Stomach (tissue), 9 donors: ENCODE data around the gene PIK3R6. TPM values are rescaled to one million over a fixed set of nuclear protein-coding genes. Genes with fewer than 3 reads are reported as not detected.

Source experiments
- DNase-seq, 2 donors: peaks; one replicate each; pipeline versions ENCODE4 v3.0.0 to v3.0.0-alpha.2; 2013 to 2019
- H3K27ac ChIP-seq, 5 donors: fragments of 200-600 bp in 4 of 5; sonication (generic) in 4 of 5; one replicate each; pipeline ENCODE4 v1.5.1; 2013 to 2019; ENCODE audit warnings: mild to moderate bottlenecking in 1 of 5, moderate library complexity in 1 of 5
- H3K27me3 ChIP-seq, 3 donors: fragments of 200-600 bp; sonication (generic); one replicate each; pipeline ENCODE4 v1.5.1; 2017 to 2019; ENCODE audit warnings: mixed run types in 1 of 3
- H3K36me3 ChIP-seq, 4 donors: fragments of 200-600 bp; sonication (generic); 1 replicate in 3 of 4; 2 replicates in 1 of 4; pipeline ENCODE4 v1.5.1; 2016 to 2019
- H3K4me1 ChIP-seq, 4 donors: fragments of 200-600 bp; sonication (generic); one replicate each; pipeline ENCODE4 v1.5.1; 2016 to 2019
- H3K4me3 ChIP-seq, 4 donors: fragments of 200-600 bp; sonication (generic) in 3 of 4; one replicate each; pipeline ENCODE4 v1.5.1; 2016 to 2019; ENCODE audit warnings: mild to moderate bottlenecking in 1 of 4
- H3K9me3 ChIP-seq, 4 donors: fragments of 200-600 bp; sonication (generic); one replicate each; pipeline ENCODE4 v1.5.1; 2016 to 2019
- EP300 ChIP-seq: sonication (generic); formaldehyde crosslinking; IDR thresholded peaks from one replicate; pipeline ENCODE4 v1.6.1; 2017; ENCODE audit warnings: antibody characterized with exemption
- POLR2A ChIP-seq, 4 donors: fragments of 450-650 bp; IDR thresholded peaks; one replicate each; pipeline ENCODE4 v1.6.1; 2016; ENCODE audit warnings: antibody characterized with exemption in 4 of 4, control low read depth in 2 of 4, mild to moderate bottlenecking in 1 of 4, moderate library complexity in 1 of 4
- POLR2AphosphoS5 ChIP-seq, 3 donors: sonication (generic); formaldehyde crosslinking; IDR thresholded peaks; one replicate each; pipeline ENCODE4 v1.6.1; 2016; ENCODE audit warnings: antibody characterized with exemption in 3 of 3
- WGBS, 5 donors: extraction: QIAGEN DNeasy Blood & Tissue Kit in 3 of 5; methylation state at CpG; one replicate each; pipeline versions ENCODE4 v1.1.5 to v1.1.7; 2013 to 2018; 5-methylcytosine and 5-hydroxymethylcytosine counted together
- intact Hi-C: fragments of 100-400 bp; cut with DNase I; formaldehyde crosslinking; loops from one replicate; pipeline ENCODE4 v1.15.1; 2023; ENCODE audit warnings: low total_unique reads
- polyA plus RNA-seq, 3 donors: library from polyadenylated mRNA; stranded (reverse); fragments of 200-250 nt; gene quantifications; one replicate each; pipeline ENCODE4 v1.2.3, GENCODE V29; 2013
- total RNA-seq, 5 donors: library from RNA; depleted of rRNA; stranded (reverse); fragments of >200 nt; gene quantifications; one replicate each; pipeline versions ENCODE4 v1.1.0 to v1.2.3, GENCODE V29; 2014 to 2016
- TF ChIP-seq, protein P1 (sequence below), 7 experiments: fragments of 450-650 bp in 4 of 7; fragments of 200-600 bp in 3 of 7; sonication (generic) in 3 of 7; IDR thresholded peaks; one replicate each; pipeline ENCODE4 v1.5.1; 2016 to 2019; ENCODE audit warnings: antibody characterized with exemption in 7 of 7, control low read depth in 2 of 7, mild to moderate bottlenecking in 1 of 7
- donor health status: healthy with polysubstance abuse.
- donor health status: Bipolar disorder and iron deficiency.
- donor health status: healthy.

The PIK3R6 gene
- total and polyA plus RNA-seq, 8 donors, result under 0.01 to 4.3 (median 0.37) TPM; not detected in 1

DNA sequence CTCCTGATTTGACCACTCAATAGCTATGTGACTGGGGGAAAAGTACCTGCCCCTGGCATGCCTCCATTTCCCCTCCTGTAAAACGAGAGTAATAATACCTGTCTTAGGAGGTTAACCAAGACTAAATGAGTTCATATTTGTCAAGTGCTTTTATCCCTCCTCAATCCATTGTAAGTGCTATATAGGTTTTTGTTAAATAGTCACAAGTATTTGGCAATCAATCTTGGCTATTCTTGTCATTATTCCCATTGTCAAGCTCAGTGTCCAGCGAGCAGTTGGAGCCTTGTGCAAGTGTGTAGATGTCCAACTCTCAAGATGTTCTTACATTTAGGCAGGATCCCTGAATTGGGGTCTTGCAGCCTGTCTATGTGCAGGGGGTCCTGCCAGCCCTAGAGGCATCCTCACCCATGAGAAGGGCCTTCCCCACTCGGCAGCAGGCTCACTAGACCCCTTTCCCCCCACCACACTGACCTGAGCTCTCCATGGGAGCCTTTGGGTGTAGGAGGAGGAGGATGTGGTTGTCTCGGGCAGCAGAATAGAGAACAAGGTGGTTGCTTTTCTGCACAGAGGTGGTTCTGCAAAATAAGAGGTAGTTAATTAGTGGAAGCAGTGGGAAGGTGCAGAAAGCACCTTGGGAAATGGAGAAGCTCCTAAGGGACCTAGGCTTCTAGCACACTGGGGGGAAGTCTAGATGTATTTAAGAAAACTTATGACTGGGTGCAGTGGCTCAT is 18.0 kb downstream of the PIK3R6 start:
- no peak for TF ChIP-seq POLR2A (IDR thresholded peaks at IDR 0.05)
- no peak for TF ChIP-seq POLR2AphosphoS5 (IDR thresholded peaks at IDR 0.05)
- no peak for TF ChIP-seq EP300
- Histone ChIP-seq H3K4me3 (no peak overlapping the region), H3K27me3 (peaks cover 0 to 12% (median 0%) of the 10 kb centered on the region in 3 donors), H3K4me1 (no peaks in the 10 kb centered on the region), H3K9me3 (no peaks in the 10 kb centered on the region), H3K36me3 (no peaks in the 10 kb centered on the region), H3K27ac (no peak overlapping the region)
- 68 to 83% (median 78%) methylated on average over 4 of the region's 4 CpGs for WGBS, 5 donors
- intact Hi-C loops, result no loop called here
- DNase-seq, result no peak

DNA sequence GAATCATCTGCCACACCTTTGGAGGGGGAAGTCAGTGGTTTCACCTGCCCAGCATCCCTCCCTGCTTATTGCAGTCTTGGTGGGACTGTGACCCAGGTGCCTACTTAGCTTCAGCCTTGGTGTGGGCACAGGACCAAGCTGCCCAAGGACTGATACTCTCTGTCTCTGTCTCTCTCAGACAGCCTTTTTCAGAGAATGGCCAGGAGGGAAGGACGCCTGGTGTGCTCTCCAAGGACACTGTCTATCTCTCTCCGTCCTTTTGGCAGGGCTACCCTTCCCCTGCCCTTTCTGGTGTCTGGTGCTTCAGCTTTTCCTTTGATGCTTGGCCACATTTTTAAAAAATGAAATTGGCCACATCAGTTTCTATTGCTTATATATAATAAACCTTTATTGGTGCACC is 19.6 kb downstream of the PIK3R6 start:
- TF ChIP-seq EP300 (no peak), POLR2AphosphoS5 (IDR thresholded peaks at IDR 0.05) (no peak)
- TF ChIP-seq, protein P1, sequence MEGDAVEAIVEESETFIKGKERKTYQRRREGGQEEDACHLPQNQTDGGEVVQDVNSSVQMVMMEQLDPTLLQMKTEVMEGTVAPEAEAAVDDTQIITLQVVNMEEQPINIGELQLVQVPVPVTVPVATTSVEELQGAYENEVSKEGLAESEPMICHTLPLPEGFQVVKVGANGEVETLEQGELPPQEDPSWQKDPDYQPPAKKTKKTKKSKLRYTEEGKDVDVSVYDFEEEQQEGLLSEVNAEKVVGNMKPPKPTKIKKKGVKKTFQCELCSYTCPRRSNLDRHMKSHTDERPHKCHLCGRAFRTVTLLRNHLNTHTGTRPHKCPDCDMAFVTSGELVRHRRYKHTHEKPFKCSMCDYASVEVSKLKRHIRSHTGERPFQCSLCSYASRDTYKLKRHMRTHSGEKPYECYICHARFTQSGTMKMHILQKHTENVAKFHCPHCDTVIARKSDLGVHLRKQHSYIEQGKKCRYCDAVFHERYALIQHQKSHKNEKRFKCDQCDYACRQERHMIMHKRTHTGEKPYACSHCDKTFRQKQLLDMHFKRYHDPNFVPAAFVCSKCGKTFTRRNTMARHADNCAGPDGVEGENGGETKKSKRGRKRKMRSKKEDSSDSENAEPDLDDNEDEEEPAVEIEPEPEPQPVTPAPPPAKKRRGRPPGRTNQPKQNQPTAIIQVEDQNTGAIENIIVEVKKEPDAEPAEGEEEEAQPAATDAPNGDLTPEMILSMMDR (IDR thresholded peaks at IDR 0.05), result no peak
- no peak for DNase-seq
- Histone ChIP-seq H3K36me3 (no peaks in the 10 kb centered on the region), H3K27me3 (peaks cover 0 to 4% (median 0%) of the 10 kb centered on the region in 3 donors), H3K9me3 (no peaks in the 10 kb centered on the region), H3K27ac (no peak overlapping the region), H3K4me1 (no peaks in the 10 kb centered on the region), H3K4me3 (no peak overlapping the region)
- intact Hi-C loops, result no loop called here
- WGBS, 5 donors, result 80 to 96% (median 89%) methylated on average over 2 of the region's 2 CpGs

- no peak overlapping the region for H3K27ac ChIP-seq
- TF ChIP-seq POLR2AphosphoS5 (IDR thresholded peaks at IDR 0.05) (no peak), POLR2A (IDR thresholded peaks at IDR 0.05) (no peak), EP300 (no peak)
- peak in 1 of 2 donors; percentile 67 for DNase-seq
Observed at GRCh38 chr17:8846768-8847211, 20.7 kb downstream of the PIK3R6 start.

GRCh38 chr17:8844229-8845218 is 22.9 kb downstream of the PIK3R6 start:
- H3K27me3 ChIP-seq, result no peaks in the 10 kb centered on the region
- H3K4me3 ChIP-seq, result no peak overlapping the region
- no peaks in the 10 kb centered on the region for H3K9me3 ChIP-seq
- TF ChIP-seq EP300, result no peak
- TF ChIP-seq POLR2A (IDR thresholded peaks at IDR 0.05), result no peak
- no peak for TF ChIP-seq POLR2AphosphoS5 (IDR thresholded peaks at IDR 0.05)
- TF ChIP-seq, protein P1 (IDR thresholded peaks at IDR 0.05), result no peak
- 81 to 89% (median 85%) methylated on average over 9 of the region's 9 CpGs for WGBS, 5 donors
- intact Hi-C loops, result no loop called here
- H3K4me1 ChIP-seq, result no peaks in the 10 kb centered on the region
- no peaks in the 10 kb centered on the region for H3K36me3 ChIP-seq
- H3K27ac ChIP-seq, result no peak overlapping the region
- no peak for DNase-seq

More at GRCh38 chr17:8846768-8847211, 20.7 kb downstream of the PIK3R6 start:
- Histone ChIP-seq H3K27me3 (no peaks in the 10 kb centered on the region), H3K36me3 (no peaks in the 10 kb centered on the region), H3K4me3 (no peak overlapping the region), H3K4me1 (no peaks in the 10 kb centered on the region), H3K9me3 (no peaks in the 10 kb centered on the region)
- intact Hi-C loops, result no loop called here

DNA sequence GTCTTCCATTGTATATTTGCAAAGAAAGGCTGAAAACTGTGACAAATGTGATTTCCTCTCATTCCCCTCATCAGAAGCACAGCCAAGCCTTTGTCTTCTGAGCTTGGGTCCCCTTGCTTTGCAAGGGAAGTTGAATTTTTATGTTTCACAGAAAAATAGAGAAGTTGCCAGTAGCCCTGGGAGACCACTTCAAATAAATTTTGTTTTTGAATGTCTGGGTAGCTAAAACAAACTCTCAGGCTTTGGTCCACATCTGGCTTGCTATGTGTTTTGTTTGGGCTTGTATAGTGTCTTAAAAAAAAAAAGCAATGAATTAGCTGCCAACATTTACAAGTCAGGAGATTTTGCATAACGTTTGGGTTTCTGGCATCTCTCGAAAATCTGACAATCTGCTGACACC is 24.1 kb downstream of the PIK3R6 start:
- TF ChIP-seq POLR2A (IDR thresholded peaks at IDR 0.05) (no peak), EP300 (no peak), POLR2AphosphoS5 (IDR thresholded peaks at IDR 0.05) (no peak)
- TF ChIP-seq, protein P1 (IDR thresholded peaks at IDR 0.05), result no peak
- H3K4me3 ChIP-seq, result no peak overlapping the region
- intact Hi-C loops, result no loop called here
- 25 to 62% (median 54%) methylated on average over 2 of the region's 2 CpGs for WGBS, 5 donors
- peaks cover 0 to 6% (median 0%) of the 10 kb centered on the region in 3 donors for H3K27me3 ChIP-seq
- H3K36me3 ChIP-seq, result no peaks in the 10 kb centered on the region
- no peak overlapping the region for H3K27ac ChIP-seq
- no peak for DNase-seq
- no peaks in the 10 kb centered on the region for H3K4me1 ChIP-seq
- H3K9me3 ChIP-seq, result no peaks in the 10 kb centered on the region
